ENCODE results near the gene BTG4. TPM values are rescaled to one million over a fixed set of nuclear protein-coding genes. Genes with fewer than 3 reads are reported as not detected.
A peak's percentile ranks its signal among the peaks of the same experiment; 100 is the strongest.

BTG4 gene
- total RNA-seq (2021; ENCODE audit: unreplicated experiment), result not detected
- not detected in 2 replicates for polyA plus RNA-seq (2012)
- Bru-seq, nascent RNA, result percentile 2 among the genes with signal in this experiment
- BruChase-seq, experiment 1, labeled RNA remaining after a 6-hour chase, result percentile 6 among the genes with signal in this experiment
- BruChase-seq, experiment 2, labeled RNA remaining after a 2-hour chase, result percentile 9 among the genes with signal in this experiment
- long read RNA-seq, result 0 reads

- no peak within 1 kb of the TSS for H3K4me2 ChIP-seq (ENCODE audit: low read length)
- no peaks in the 10 kb centered on the region for H3K36me3 ChIP-seq (ENCODE audit: control insufficient read depth in 1 of 2, insufficient read depth in 2 of 2, low read length in 2 of 2)
- H3K27me3 ChIP-seq (ENCODE audit: insufficient read depth, low read length), result no peaks in the 10 kb centered on the region
- intact Hi-C loops (cut with micrococcal nuclease), result no loop called here
- no peak within 1 kb of the TSS for H2AFZ ChIP-seq (ENCODE audit: low read depth, low read length, poor library complexity, severe bottlenecking)
- TF ChIP-seq TCF7L2 (IDR thresholded peaks at IDR 0.05; ENCODE audit: borderline replicate concordance, extremely low read depth, insufficient read depth, insufficient read length), result no peak
- TF ChIP-seq ZNF274 (IDR thresholded peaks at IDR 0.05; ENCODE audit: low read depth, low read length), result no peak
- no peak for TF ChIP-seq JUND (IDR thresholded peaks at IDR 0.05)
- no peak for TF ChIP-seq POLR2A (IDR thresholded peaks at IDR 0.05; ENCODE audit: borderline replicate concordance, extremely low read depth, insufficient read depth, insufficient read length)
- TF ChIP-seq EZH2phosphoT487 (IDR thresholded peaks at IDR 0.05; ENCODE audit: borderline replicate concordance), result no peak
- TF ChIP-seq RAD21 (IDR thresholded peaks at IDR 0.05; ENCODE audit: low read depth), result no peak
- TF ChIP-seq ELF1 (IDR thresholded peaks at IDR 0.05; ENCODE audit: borderline replicate concordance, low read depth), result no peak
- no peak for TF ChIP-seq SRF (IDR thresholded peaks at IDR 0.05; ENCODE audit: low read depth)
- TF ChIP-seq MAX (IDR thresholded peaks at IDR 0.05), result no peak
- TF ChIP-seq, protein P1, sequence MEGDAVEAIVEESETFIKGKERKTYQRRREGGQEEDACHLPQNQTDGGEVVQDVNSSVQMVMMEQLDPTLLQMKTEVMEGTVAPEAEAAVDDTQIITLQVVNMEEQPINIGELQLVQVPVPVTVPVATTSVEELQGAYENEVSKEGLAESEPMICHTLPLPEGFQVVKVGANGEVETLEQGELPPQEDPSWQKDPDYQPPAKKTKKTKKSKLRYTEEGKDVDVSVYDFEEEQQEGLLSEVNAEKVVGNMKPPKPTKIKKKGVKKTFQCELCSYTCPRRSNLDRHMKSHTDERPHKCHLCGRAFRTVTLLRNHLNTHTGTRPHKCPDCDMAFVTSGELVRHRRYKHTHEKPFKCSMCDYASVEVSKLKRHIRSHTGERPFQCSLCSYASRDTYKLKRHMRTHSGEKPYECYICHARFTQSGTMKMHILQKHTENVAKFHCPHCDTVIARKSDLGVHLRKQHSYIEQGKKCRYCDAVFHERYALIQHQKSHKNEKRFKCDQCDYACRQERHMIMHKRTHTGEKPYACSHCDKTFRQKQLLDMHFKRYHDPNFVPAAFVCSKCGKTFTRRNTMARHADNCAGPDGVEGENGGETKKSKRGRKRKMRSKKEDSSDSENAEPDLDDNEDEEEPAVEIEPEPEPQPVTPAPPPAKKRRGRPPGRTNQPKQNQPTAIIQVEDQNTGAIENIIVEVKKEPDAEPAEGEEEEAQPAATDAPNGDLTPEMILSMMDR (IDR thresholded peaks at IDR 0.05 in 2 of 3, conservative IDR thresholded peaks at IDR 0.05 in 1 of 3; ENCODE audit: borderline replicate concordance in 1 of 3, insufficient read depth in 1 of 3, low read depth in 2 of 3, low read length in 2 of 3), result no peak
- TF ChIP-seq FOSL1 (IDR thresholded peaks at IDR 0.05; ENCODE audit: low read depth), result no peak
- RAD21 ChIA-PET (ENCODE audit: low non-redundant PET in 1 of 2, low total read pairs in 2 of 2, uncharacterized antibody in 2 of 2, unreplicated experiment in 2 of 2), result no interaction called here
- no peaks in the 10 kb centered on the region for H3K79me2 ChIP-seq (ENCODE audit: insufficient read depth, low read length)
- no peak within 1 kb of the TSS for H3K27ac ChIP-seq (ENCODE audit: low read depth, low read length)
- H3K9ac ChIP-seq (ENCODE audit: low read length), result no peak within 1 kb of the TSS
- no peaks in the 10 kb centered on the region for H3K4me1 ChIP-seq (ENCODE audit: control insufficient read depth in 1 of 2, insufficient read depth in 2 of 2, low read length in 2 of 2)
- BruUV-seq (replicated peaks), result no TSS peak
- POLR2A ChIA-PET, result no interaction called here
- CTCF ChIA-PET, result no interaction called here
- H3K4me3 ChIP-seq (replicated peaks in 1 of 2; ENCODE audit: low read depth in 1 of 2, low read length in 2 of 2), result no peak within 1 kb of the TSS
- ATAC-seq (no peak), DNase-seq (ENCODE audit: low read depth, low spot score) (no peak)
- no peaks in the 10 kb centered on the region for H3K9me2 ChIP-seq (ENCODE audit: insufficient read depth)
- no peaks in the 10 kb centered on the region for H3K9me3 ChIP-seq (ENCODE audit: control insufficient read depth in 1 of 2, insufficient read depth in 1 of 2, low read depth in 1 of 2, low read length in 2 of 2)
- no peaks in the 10 kb centered on the region for H4K20me1 ChIP-seq (ENCODE audit: insufficient read depth)
Measured at GRCh38 chr11:111512296-111513239, at the start of gene BTG4. Gene BTG4, minus strand, starts transcription at chr11:111512386. Its CDS starts 13,610 bp downstream, at chr11:111498776.

All from HCT116 (cell line).